Measurements from ENCODE around the gene TMEM60.
A peak's percentile ranks its signal among the peaks of the same experiment; 100 is the strongest.

Gene TMEM60

GRCh38 chr7:77802557-77803405, 4.5 kb upstream of the TMEM60 start:
- TF ChIP-seq JUND (IDR thresholded peaks at IDR 0.05; ENCODE audit: low read depth) = no peak
- in situ Hi-C loops (cut with HindIII; ENCODE audit: low pct_unique_long_range_greater_than_20kb, low sequenced_read_pairs) = no loop called here
- DNase-seq (ENCODE audit: low read depth in 1 of 2, low spot score in 1 of 2) = no peak

- in situ Hi-C loops (cut with HindIII; ENCODE audit: low pct_unique_long_range_greater_than_20kb, low sequenced_read_pairs) = no loop called here
- no peak for TF ChIP-seq JUND (IDR thresholded peaks at IDR 0.05; ENCODE audit: low read depth)
- no peak for DNase-seq (ENCODE audit: low read depth in 1 of 2, low spot score in 1 of 2)
Observed at GRCh38 chr7:77800730-77801129, 2.5 kb upstream of the TMEM60 start.

DNA sequence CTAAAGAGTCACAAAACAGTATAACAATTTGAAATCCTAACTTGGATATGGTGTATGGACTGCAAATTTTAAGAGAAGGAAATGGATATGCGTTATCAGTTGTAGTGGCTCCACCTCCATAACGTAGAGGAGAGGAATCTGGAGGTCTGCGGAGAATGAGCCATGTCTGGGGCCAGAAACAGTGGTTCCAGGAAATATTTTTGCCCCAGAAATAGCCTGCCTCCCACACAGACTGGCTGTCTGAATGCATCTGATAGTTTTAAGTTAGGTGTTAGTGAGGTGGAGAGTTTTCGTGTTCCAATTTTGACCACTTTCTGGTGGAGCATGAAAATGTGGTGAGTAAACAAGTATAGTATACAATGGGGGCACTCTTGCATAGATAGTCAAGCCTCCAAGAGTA, 1.9 kb upstream of the TMEM60 start:
- no peak for DNase-seq (ENCODE audit: low read depth in 1 of 2, low spot score in 1 of 2)
- no peak for TF ChIP-seq JUND (IDR thresholded peaks at IDR 0.05; ENCODE audit: low read depth)
- in situ Hi-C loops (cut with HindIII; ENCODE audit: low pct_unique_long_range_greater_than_20kb, low sequenced_read_pairs) = no loop called here

GRCh38 chr7:77799078-77799964, 1.1 kb upstream of the TMEM60 start:
- in situ Hi-C loops (cut with HindIII; ENCODE audit: low pct_unique_long_range_greater_than_20kb, low sequenced_read_pairs) = no loop called here
- TF ChIP-seq JUND (IDR thresholded peaks at IDR 0.05; ENCODE audit: low read depth) = no peak
- peak; percentile 33 to 63 for DNase-seq (ENCODE audit: low read depth in 1 of 2, low spot score in 1 of 2)

- no peak for DNase-seq (ENCODE audit: low read depth in 1 of 2, low spot score in 1 of 2)
- no peak for TF ChIP-seq JUND (IDR thresholded peaks at IDR 0.05; ENCODE audit: low read depth)
- in situ Hi-C loops (cut with HindIII; ENCODE audit: low pct_unique_long_range_greater_than_20kb, low sequenced_read_pairs) = no loop called here
Observed at GRCh38 chr7:77797734-77798393, 370 bp downstream of the TMEM60 start.

DNA sequence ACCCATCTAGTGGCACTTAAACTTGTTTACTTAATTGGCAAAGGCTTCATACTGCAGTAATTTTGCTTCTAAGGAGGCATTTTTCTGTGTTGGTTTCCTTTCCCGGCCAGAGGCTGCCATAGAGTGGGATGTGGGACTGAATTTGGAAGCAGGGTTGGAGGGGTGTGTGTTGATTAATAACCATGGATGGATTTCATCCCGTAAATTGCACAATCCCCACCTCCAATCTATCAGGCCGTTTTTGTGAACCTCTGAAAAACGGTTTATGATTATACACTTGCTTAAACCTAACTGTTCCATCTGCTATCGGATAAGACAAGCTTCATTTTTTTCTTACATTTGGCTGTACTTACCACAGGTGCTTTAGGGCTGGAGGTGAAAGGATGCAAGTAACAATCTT, 1.3 kb downstream of the TMEM60 start:
- no peak for DNase-seq (ENCODE audit: low read depth in 1 of 2, low spot score in 1 of 2)
- in situ Hi-C loops (cut with HindIII; ENCODE audit: low pct_unique_long_range_greater_than_20kb, low sequenced_read_pairs) = no loop called here
- TF ChIP-seq JUND (IDR thresholded peaks at IDR 0.05; ENCODE audit: low read depth) = no peak

DNA sequence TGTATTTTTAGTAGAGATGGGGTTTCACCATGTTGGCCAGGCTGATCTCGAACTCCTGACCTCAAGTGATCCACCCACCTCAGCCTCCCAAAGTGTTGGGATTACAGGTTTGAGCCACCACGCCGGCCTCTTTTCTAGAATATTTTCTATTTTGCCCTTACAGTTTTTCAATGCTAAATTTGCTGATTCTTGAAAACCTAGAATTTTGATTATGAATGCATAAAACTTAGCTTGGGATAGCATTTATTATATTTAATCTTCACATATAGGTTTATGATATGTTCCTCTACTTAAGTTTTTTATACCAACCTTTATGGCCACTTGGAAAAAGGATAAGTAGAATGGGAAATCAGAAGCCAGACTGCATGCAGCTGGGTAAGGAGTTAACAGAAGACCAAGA, 2.1 kb downstream of the TMEM60 start:
- no peak for TF ChIP-seq JUND (IDR thresholded peaks at IDR 0.05; ENCODE audit: low read depth)
- no peak for DNase-seq (ENCODE audit: low read depth in 1 of 2, low spot score in 1 of 2)
- in situ Hi-C loops (cut with HindIII; ENCODE audit: low pct_unique_long_range_greater_than_20kb, low sequenced_read_pairs) = no loop called here

DNA sequence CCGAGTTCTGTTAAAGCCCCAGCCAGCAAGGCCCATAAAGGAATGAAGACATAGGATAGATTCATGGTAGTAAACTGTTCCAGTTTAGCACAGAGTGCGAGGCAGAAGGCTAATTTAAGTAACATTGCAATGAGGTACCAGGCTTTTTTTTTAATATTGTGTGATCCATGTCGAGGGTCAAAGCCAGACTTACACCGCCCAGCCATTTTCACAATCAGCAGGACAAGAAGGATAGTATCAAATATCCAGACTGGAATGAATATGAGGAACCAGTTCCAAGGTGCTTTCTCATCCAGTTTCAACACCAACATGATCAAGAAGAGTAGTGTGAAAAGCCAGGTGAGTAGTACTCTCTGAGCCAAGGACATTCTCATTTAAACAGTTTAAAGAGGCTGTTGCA, 4.2 kb downstream of the TMEM60 start:
- in situ Hi-C loops (cut with HindIII; ENCODE audit: low pct_unique_long_range_greater_than_20kb, low sequenced_read_pairs) = no loop called here
- no peak for TF ChIP-seq JUND (IDR thresholded peaks at IDR 0.05; ENCODE audit: low read depth)

GRCh38 chr7:77791956-77792355, 6.3 kb downstream of the TMEM60 start:
- no peak for TF ChIP-seq JUND (IDR thresholded peaks at IDR 0.05; ENCODE audit: low read depth)
- in situ Hi-C loops (cut with HindIII; ENCODE audit: low pct_unique_long_range_greater_than_20kb, low sequenced_read_pairs) = no loop called here

More for the DNA sequence above, 4.2 kb downstream of the TMEM60 start:
- no peak for DNase-seq (ENCODE audit: low read depth in 1 of 2, low spot score in 1 of 2)

DNA sequence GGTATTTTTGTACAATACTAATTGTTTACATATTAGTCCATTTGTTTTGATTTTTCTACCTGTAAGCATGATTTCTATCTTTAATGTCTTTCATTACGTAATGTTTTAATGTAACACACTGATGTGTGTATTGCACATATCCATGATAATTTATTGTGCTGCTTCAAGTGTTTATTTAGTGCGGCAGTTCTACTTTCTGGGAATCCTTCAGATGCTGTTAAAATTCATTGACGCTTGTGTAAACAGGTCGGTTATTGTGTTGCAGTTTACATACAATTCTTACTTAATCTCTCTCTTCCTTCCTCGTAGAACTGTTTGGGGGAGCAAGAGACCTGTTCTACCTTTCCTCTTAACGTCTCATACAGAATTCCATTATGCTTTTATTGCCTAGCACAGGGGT, 6.9 kb downstream of the TMEM60 start:
- in situ Hi-C loops (cut with HindIII; ENCODE audit: low pct_unique_long_range_greater_than_20kb, low sequenced_read_pairs) = no loop called here
- TF ChIP-seq JUND (IDR thresholded peaks at IDR 0.05; ENCODE audit: low read depth) = no peak
- peak in 1 of 2 experiments; percentile 53 for DNase-seq (ENCODE audit: low read depth in 1 of 2, low spot score in 1 of 2)

More at GRCh38 chr7:77791956-77792355, 6.3 kb downstream of the TMEM60 start:
- DNase-seq (ENCODE audit: low read depth in 1 of 2, low spot score in 1 of 2) = no peak

DNA sequence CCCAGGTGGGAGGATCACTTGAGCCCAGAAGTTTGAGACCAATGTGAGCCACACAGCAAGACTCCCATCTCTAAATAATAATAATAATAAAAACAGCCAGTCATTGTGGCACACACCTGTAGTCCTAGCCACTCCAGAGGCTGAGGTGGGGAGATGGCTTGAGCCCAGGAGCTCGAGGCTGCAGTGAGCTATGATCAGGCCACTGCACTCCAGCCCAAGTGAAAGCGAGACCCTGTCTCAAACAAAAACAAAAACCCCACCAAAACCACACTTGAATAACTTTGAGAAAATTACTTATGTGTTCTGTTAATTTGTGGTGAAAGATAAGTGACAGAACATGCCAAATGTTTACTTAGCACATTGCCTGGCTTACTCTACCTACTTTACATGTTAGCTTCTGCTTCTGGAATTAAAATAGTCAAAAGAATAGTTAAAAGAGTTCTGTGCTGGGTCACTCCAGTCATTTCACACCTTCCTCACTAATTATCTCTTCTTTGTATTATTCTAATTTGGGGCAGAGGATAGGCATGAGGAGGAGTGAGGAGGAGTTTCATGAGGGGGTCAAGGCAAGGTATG, 9.8 kb downstream of the TMEM60 start:
- no peak for TF ChIP-seq JUND (IDR thresholded peaks at IDR 0.05; ENCODE audit: low read depth)
- DNase-seq (ENCODE audit: low read depth in 1 of 2, low spot score in 1 of 2) = no peak
- in situ Hi-C loops (cut with HindIII; ENCODE audit: low pct_unique_long_range_greater_than_20kb, low sequenced_read_pairs) = no loop called here

GRCh38 chr7:77786741-77787140, 11.5 kb downstream of the TMEM60 start:
- DNase-seq (ENCODE audit: low read depth in 1 of 2, low spot score in 1 of 2) = no peak
- in situ Hi-C loops (cut with HindIII; ENCODE audit: low pct_unique_long_range_greater_than_20kb, low sequenced_read_pairs) = no loop called here
- TF ChIP-seq JUND (IDR thresholded peaks at IDR 0.05; ENCODE audit: low read depth) = no peak

Measured in T47D (cell line).